NB4 (cell line): ENCODE data around the gene C2orf92.

Experiments used
- CTCF ChIP-seq: IDR thresholded peaks from one replicate; pipeline ENCODE4 v1.5.1; 2012; ENCODE audit warnings: low read depth, low read length
- MAX ChIP-seq: IDR thresholded peaks from 2 replicates; pipeline ENCODE4 v1.6.1; 2011; ENCODE audit warnings: low read depth, low read length
- MYC ChIP-seq: IDR thresholded peaks from 2 replicates; pipeline ENCODE4 v1.6.1; 2011; ENCODE audit warnings: low read depth, low read length
- POLR2A ChIP-seq: IDR thresholded peaks from 2 replicates; pipeline ENCODE4 v1.6.1; 2011; ENCODE audit warnings: mild to moderate bottlenecking; ENCODE audit not compliant: insufficient read length; ENCODE audit errors: extremely low read depth

- TF ChIP-seq MAX (no peak), CTCF (no peak), POLR2A (no peak), MYC (no peak)
These were observed 7.6 kb upstream of the C2orf92 start for GRCh38 chr2:97661927-97662326.
